HCT116 (cell line): ENCODE results near the gene TLX3. TPM values are rescaled to one million over a fixed set of nuclear protein-coding genes. Genes with fewer than 3 reads are reported as not detected.

ENCODE experiments used
- ATAC-seq: fragments of 200-7000 bp; cut with Tn5 transposase; 2 replicates; pipeline ENCODE4 v1.9.1; 2020; ENCODE audit warnings: mild to moderate bottlenecking, moderate library complexity
- BruUV-seq: library from RNA; stranded (reverse); fragments of 400-500 nt; replicated peaks from 2 replicates; lab custom pipeline; 2021; lab: Mats Ljungman, UMichigan
- CTCF ChIA-PET: fragments of 300-600 bp; sonication (Branson Sonifier 250); formaldehyde crosslinking; loops from one replicate; lab custom pipeline; 2021; ENCODE audit warnings: antibody characterized with exemption; lab: Charles Lee
- POLR2A ChIA-PET: fragments of 300-600, 350-600 bp; sonication (Branson Sonifier 250); formaldehyde crosslinking; loops from one replicate; lab custom pipeline; 2021; ENCODE audit warnings: antibody characterized with exemption; lab: Charles Lee
- RAD21 ChIA-PET, 2 experiments: fragments of 300-600 bp; sonication (Branson Sonifier 250); formaldehyde crosslinking; loops; one replicate each; lab custom pipeline; 2023; ENCODE audit warnings: low total read pairs in 2 of 2; ENCODE audit not compliant: uncharacterized antibody in 2 of 2, unreplicated experiment in 2 of 2, low non-redundant PET in 1 of 2; lab: Charles Lee
- DNase-seq: peaks from one replicate; pipeline ENCODE4 v3.0.0-alpha.2; 2010; ENCODE audit warnings: low read depth, low spot score
- H2AFZ ChIP-seq: fragments of 200-600 bp; shearing (Covaris generic), sonication (generic); 2 replicates; pipeline ENCODE4 v1.6.1; 2017; ENCODE audit warnings: low read depth, mixed run types, mixed read lengths, antibody characterized with exemption, low read length; ENCODE audit not compliant: poor library complexity, severe bottlenecking
- H3K27ac ChIP-seq: 2 replicates; pipeline ENCODE4 v1.5.1; 2012; ENCODE audit warnings: low read depth, low read length
- H3K27me3 ChIP-seq: fragments of 200-600 bp; sonication (generic); 2 replicates; pipeline ENCODE4 v1.6.1; 2016; ENCODE audit warnings: mixed run types, low read length, mixed read lengths; ENCODE audit not compliant: insufficient read depth
- H3K36me3 ChIP-seq, 2 experiments: fragments of 200-500 bp in 1 of 2; fragments of 200-600 bp in 1 of 2; sonication (Bioruptor generic) in 1 of 2; sonication (generic) in 1 of 2; 2 replicates each; pipeline versions ENCODE4 v1.5.1 to v1.6.1; 2014 to 2016; ENCODE audit warnings: low read length in 2 of 2, inconsistent platforms in 1 of 2, mixed read lengths in 1 of 2, mixed run types in 1 of 2; ENCODE audit not compliant: insufficient read depth in 2 of 2, control insufficient read depth in 1 of 2
- H3K4me1 ChIP-seq, 2 experiments: fragments of 200-600 bp in 1 of 2; sonication (generic) in 1 of 2; 2 replicates each; pipeline versions ENCODE4 v1.5.1 to v1.6.1; 2012 to 2017; ENCODE audit warnings: low read length in 2 of 2, inconsistent platforms in 1 of 2, mild to moderate bottlenecking in 1 of 2, mixed read lengths in 1 of 2, mixed run types in 1 of 2, moderate library complexity in 1 of 2; ENCODE audit not compliant: insufficient read depth in 2 of 2, control insufficient read depth in 1 of 2
- H3K4me2 ChIP-seq: fragments of 200-600 bp; sonication (generic); 2 replicates; pipeline ENCODE4 v1.6.1; 2017; ENCODE audit warnings: mixed run types, low read length, mixed read lengths
- H3K4me3 ChIP-seq, 2 experiments: fragments of 200-600 bp in 1 of 2; sonication (generic) in 1 of 2; replicated peaks in 1 of 2; 2 replicates each; pipeline ENCODE4 v1.5.1; 2011 to 2016; ENCODE audit warnings: low read length in 2 of 2, control low read depth in 1 of 2, low read depth in 1 of 2, mild to moderate bottlenecking in 1 of 2, mixed read lengths in 1 of 2, mixed run types in 1 of 2
- H3K79me2 ChIP-seq: fragments of 200-600 bp; sonication (generic); 2 replicates; pipeline ENCODE4 v1.6.1; 2017; ENCODE audit warnings: mild to moderate bottlenecking, mixed run types, low read length, moderate library complexity, mixed read lengths; ENCODE audit not compliant: insufficient read depth
- H3K9ac ChIP-seq: fragments of 200-600 bp; sonication (generic); 2 replicates; pipeline ENCODE4 v1.6.1; 2016; ENCODE audit warnings: low read length, mixed read lengths
- H3K9me2 ChIP-seq: fragments of 200-600 bp; sonication (generic), shearing (Covaris generic); 2 replicates; pipeline ENCODE4 v1.6.1; 2017; ENCODE audit warnings: mixed run types, mild to moderate bottlenecking, moderate library complexity; ENCODE audit not compliant: insufficient read depth
- H3K9me3 ChIP-seq, 2 experiments: fragments of 200-500 bp in 1 of 2; fragments of 200-600 bp in 1 of 2; sonication (Bioruptor generic) in 1 of 2; sonication (generic) in 1 of 2; 2 replicates each; pipeline ENCODE4 v1.6.1; 2014 to 2017; ENCODE audit warnings: low read length in 2 of 2, mixed read lengths in 2 of 2, inconsistent platforms in 1 of 2, low read depth in 1 of 2, mild to moderate bottlenecking in 1 of 2, mixed run types in 1 of 2, moderate library complexity in 1 of 2; ENCODE audit not compliant: control insufficient read depth in 1 of 2, insufficient read depth in 1 of 2
- H4K20me1 ChIP-seq: fragments of 200-600 bp; sonication (generic), shearing (Covaris generic); 2 replicates; pipeline ENCODE4 v1.6.1; 2017; ENCODE audit warnings: mixed run types, mild to moderate bottlenecking, moderate library complexity; ENCODE audit not compliant: insufficient read depth
- CEBPB ChIP-seq: IDR thresholded peaks from 2 replicates; pipeline ENCODE4 v1.6.1; 2012; ENCODE audit warnings: low read depth
- EGR1 ChIP-seq: IDR thresholded peaks from 2 replicates; pipeline ENCODE4 v1.6.1; 2012; ENCODE audit warnings: low read depth
- ELF1 ChIP-seq: IDR thresholded peaks from 2 replicates; pipeline ENCODE4 v1.6.1; 2012; ENCODE audit warnings: low read depth, borderline replicate concordance
- EZH2phosphoT487 ChIP-seq: fragments of 200-600 bp; IDR thresholded peaks from 2 replicates; pipeline ENCODE4 v1.6.1; 2018; ENCODE audit warnings: antibody characterized with exemption, borderline replicate concordance
- JUND ChIP-seq: IDR thresholded peaks from 2 replicates; pipeline ENCODE4 v1.6.1; 2012
- POLR2A ChIP-seq: IDR thresholded peaks from 2 replicates; pipeline ENCODE4 v1.7.0; 2011; ENCODE audit warnings: borderline replicate concordance; ENCODE audit not compliant: insufficient read depth, insufficient read length; ENCODE audit errors: extremely low read depth
- RAD21 ChIP-seq: IDR thresholded peaks from 2 replicates; pipeline ENCODE4 v1.6.1; 2012; ENCODE audit warnings: low read depth, mild to moderate bottlenecking
- SP1 ChIP-seq: IDR thresholded peaks from 2 replicates; pipeline ENCODE4 v1.6.1; 2012; ENCODE audit warnings: low read depth
- TCF7L2 ChIP-seq: IDR thresholded peaks from 2 replicates; pipeline ENCODE4 v1.7.0; 2011; ENCODE audit warnings: borderline replicate concordance, inconsistent platforms; ENCODE audit not compliant: insufficient read depth, insufficient read length; ENCODE audit errors: extremely low read depth
- YY1 ChIP-seq: IDR thresholded peaks from 2 replicates; pipeline ENCODE4 v1.6.1; 2011; ENCODE audit warnings: low read length, low read depth, moderate library complexity, mild to moderate bottlenecking; ENCODE audit not compliant: insufficient replicate concordance; ENCODE audit errors: extremely low read depth
- ZFX ChIP-seq: fragments of 450-650 bp; IDR thresholded peaks from 2 replicates; pipeline ENCODE4 v1.6.1; 2017
- ZNF274 ChIP-seq: fragments of 200-500 bp; sonication (Bioruptor generic); IDR thresholded peaks from 2 replicates; pipeline ENCODE4 v1.6.1; 2014; ENCODE audit warnings: mild to moderate bottlenecking, low read depth, low read length, inconsistent platforms
- intact Hi-C: fragments of 100-400 bp; cut with micrococcal nuclease; formaldehyde crosslinking; loops from 2 replicates; pipeline ENCODE4 v1.10.0; 2022
- total RNA-seq: library from RNA; stranded (reverse); gene quantifications from one replicate; pipeline ENCODE4 v1.2.1, GENCODE V29; 2021; ENCODE audit not compliant: unreplicated experiment
- TF ChIP-seq, protein P1 (sequence below): IDR thresholded peaks from 2 replicates; pipeline ENCODE4 v1.6.1; 2011; ENCODE audit warnings: mild to moderate bottlenecking, low read length, moderate library complexity; ENCODE audit not compliant: insufficient replicate concordance; ENCODE audit errors: extremely low read depth
- TF ChIP-seq, protein P2 (sequence below): IDR thresholded peaks from 2 replicates; pipeline ENCODE4 v1.6.1; 2012
- TF ChIP-seq, protein P3 (sequence below): IDR thresholded peaks from 2 replicates; pipeline ENCODE4 v1.6.1; 2012; ENCODE audit warnings: low read depth

The TLX3 gene
- total RNA-seq, 1 experiment from 2014 or later: 4.6 TPM

DNA sequence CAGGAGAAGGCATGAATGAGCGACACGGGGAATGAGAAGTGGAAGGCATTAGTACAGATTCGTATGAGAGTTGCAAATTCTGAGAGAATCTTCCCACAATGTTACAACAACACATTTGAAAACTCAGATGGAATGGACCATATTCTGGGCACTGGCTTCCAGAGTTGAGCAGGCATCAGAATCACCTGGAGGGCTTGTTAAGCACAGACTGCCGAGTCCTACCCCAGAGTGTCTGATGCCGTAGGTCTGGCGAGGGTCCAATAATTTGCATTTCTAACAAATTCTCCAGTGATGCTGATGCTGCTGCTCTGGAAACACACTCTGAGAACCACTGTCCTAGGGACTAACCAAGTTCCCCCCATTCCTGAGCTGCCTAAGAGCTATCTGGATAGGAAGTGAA lies 2.9 kb upstream of the TLX3 start:
- POLR2A ChIA-PET: no interaction called here
- Histone ChIP-seq H3K9ac (no peak overlapping the region), H3K27ac (no peak overlapping the region), H3K9me2 (no peaks in the 10 kb centered on the region), H3K36me3 (no peaks in the 10 kb centered on the region), H2AFZ (no peak overlapping the region), H3K4me1 (peaks cover 3 to 6% of the 10 kb centered on the region in 2 experiments; a peak in 2 of 4 replicates), H3K4me2 (no peak overlapping the region), H4K20me1 (no peaks in the 10 kb centered on the region), H3K4me3 (no peak overlapping the region)
- intact Hi-C loops: no loop called here
- CTCF ChIA-PET: no interaction called here
- RAD21 ChIA-PET: no interaction called here
- DNase-seq (no peak), ATAC-seq (no peak)
- no TSS peak for BruUV-seq
- no peak for TF ChIP-seq YY1
- no peak for TF ChIP-seq ZFX
- no peak for TF ChIP-seq ELF1
- TF ChIP-seq, all 23 proteins: peak for 0
- Histone ChIP-seq H3K27me3 (no peaks in the 10 kb centered on the region), H3K9me3 (no peaks in the 10 kb centered on the region), H3K79me2 (no peaks in the 10 kb centered on the region)

DNA sequence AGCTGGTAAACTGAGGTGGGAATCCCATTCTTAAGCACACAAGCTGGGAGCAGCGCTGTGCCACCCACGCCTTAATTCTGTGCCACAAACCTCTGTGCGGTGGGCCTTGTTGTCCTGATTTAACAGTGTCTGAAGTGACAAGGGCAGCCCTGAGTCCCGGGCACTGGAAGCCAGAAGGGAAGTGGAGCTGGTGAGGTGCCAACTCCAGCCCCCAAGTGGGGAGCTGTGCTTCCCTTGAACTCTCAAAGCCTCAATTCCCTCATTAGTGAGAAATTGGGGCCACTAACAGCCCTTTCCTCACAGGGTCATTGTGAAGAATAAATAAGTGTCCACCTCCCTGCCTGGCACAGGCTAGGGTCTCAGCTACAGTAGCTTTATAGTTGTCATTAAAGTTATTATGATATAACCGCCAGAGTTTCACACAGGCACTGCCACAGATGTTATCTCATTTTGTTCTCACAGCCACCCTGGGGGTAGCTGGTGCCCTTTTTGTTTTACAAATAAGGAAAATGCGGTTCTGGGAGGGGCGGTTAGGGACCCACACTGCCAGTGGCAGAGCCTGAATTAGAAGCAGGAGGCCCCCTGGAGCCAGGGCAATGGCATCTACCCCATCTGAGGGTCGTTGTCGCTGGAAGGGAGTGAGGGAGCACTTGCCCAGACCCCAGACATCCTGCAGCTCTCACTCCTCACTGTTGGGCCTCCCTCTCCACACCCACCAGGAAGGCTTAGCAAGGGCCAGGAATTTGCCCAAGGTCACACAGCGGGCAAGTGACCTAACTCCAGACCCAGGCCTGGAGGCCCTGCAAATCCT lies 2.1 kb upstream of the TLX3 start:
- Histone ChIP-seq H3K9ac (no peak overlapping the region), H3K9me3 (no peaks in the 10 kb centered on the region), H3K4me3 (no peak overlapping the region), H3K27ac (no peak overlapping the region), H3K79me2 (no peaks in the 10 kb centered on the region), H3K27me3 (no peaks in the 10 kb centered on the region), H3K4me2 (no peak overlapping the region), H3K36me3 (no peaks in the 10 kb centered on the region), H4K20me1 (no peaks in the 10 kb centered on the region), H3K4me1 (peaks cover 3 to 6% of the 10 kb centered on the region in 2 experiments; a peak in 2 of 4 replicates), H3K9me2 (no peaks in the 10 kb centered on the region), H2AFZ (no peak overlapping the region)
- ATAC-seq (no peak), DNase-seq (no peak)
- BruUV-seq: no TSS peak
- CTCF ChIA-PET: no interaction called here
- POLR2A ChIA-PET: no interaction called here
- RAD21 ChIA-PET: no interaction called here
- intact Hi-C loops: no loop called here
- TF ChIP-seq, protein P1, sequence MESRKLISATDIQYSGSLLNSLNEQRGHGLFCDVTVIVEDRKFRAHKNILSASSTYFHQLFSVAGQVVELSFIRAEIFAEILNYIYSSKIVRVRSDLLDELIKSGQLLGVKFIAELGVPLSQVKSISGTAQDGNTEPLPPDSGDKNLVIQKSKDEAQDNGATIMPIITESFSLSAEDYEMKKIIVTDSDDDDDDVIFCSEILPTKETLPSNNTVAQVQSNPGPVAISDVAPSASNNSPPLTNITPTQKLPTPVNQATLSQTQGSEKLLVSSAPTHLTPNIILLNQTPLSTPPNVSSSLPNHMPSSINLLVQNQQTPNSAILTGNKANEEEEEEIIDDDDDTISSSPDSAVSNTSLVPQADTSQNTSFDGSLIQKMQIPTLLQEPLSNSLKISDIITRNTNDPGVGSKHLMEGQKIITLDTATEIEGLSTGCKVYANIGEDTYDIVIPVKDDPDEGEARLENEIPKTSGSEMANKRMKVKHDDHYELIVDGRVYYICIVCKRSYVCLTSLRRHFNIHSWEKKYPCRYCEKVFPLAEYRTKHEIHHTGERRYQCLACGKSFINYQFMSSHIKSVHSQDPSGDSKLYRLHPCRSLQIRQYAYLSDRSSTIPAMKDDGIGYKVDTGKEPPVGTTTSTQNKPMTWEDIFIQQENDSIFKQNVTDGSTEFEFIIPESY: no peak
- TF ChIP-seq SP1 (no peak), ELF1 (no peak), ZNF274 (no peak), EGR1 (no peak), RAD21 (no peak), CEBPB (no peak), TCF7L2 (no peak), EZH2phosphoT487 (no peak), POLR2A (no peak), JUND (no peak)
- TF ChIP-seq, protein P2, sequence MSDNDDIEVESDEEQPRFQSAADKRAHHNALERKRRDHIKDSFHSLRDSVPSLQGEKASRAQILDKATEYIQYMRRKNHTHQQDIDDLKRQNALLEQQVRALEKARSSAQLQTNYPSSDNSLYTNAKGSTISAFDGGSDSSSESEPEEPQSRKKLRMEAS: no peak
- TF ChIP-seq, protein P3, sequence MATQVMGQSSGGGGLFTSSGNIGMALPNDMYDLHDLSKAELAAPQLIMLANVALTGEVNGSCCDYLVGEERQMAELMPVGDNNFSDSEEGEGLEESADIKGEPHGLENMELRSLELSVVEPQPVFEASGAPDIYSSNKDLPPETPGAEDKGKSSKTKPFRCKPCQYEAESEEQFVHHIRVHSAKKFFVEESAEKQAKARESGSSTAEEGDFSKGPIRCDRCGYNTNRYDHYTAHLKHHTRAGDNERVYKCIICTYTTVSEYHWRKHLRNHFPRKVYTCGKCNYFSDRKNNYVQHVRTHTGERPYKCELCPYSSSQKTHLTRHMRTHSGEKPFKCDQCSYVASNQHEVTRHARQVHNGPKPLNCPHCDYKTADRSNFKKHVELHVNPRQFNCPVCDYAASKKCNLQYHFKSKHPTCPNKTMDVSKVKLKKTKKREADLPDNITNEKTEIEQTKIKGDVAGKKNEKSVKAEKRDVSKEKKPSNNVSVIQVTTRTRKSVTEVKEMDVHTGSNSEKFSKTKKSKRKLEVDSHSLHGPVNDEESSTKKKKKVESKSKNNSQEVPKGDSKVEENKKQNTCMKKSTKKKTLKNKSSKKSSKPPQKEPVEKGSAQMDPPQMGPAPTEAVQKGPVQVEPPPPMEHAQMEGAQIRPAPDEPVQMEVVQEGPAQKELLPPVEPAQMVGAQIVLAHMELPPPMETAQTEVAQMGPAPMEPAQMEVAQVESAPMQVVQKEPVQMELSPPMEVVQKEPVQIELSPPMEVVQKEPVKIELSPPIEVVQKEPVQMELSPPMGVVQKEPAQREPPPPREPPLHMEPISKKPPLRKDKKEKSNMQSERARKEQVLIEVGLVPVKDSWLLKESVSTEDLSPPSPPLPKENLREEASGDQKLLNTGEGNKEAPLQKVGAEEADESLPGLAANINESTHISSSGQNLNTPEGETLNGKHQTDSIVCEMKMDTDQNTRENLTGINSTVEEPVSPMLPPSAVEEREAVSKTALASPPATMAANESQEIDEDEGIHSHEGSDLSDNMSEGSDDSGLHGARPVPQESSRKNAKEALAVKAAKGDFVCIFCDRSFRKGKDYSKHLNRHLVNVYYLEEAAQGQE: no peak
